ENCODE measurements around the gene ABLIM2. TPM values are rescaled to one million over a fixed set of nuclear protein-coding genes. Genes with fewer than 3 reads are reported as not detected.

ABLIM2 gene
- total and polyA plus RNA-seq, 10 of the 15 experiments (the other 5 are each of a cell fraction or from before 2014, with no cell fraction given) = 0.03 to 0.15 (median 0.05) TPM; not detected in 7

DNA sequence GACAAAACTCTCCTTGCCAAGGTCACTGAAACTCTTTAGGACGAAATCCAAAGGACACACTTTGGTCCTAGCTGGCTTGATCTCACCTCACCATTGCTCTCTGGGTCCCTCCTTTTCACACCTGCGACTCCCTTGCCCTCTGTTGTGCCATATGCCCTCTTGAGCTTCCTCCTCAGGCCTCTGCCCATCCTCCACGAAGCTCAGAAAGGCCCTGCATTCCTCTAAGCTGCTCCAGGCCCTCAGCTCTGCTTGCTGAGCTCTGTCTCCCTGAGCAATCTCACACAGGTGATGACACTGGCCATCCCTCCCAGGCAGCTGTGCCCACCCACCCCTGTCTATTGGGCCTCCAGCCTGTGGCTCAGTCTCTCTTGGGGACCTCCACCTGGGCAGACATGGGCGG lies 208.9 kb downstream of the ABLIM2 start:
- CTCF ChIA-PET = no interaction called here
- Histone ChIP-seq H3K36me3 (ENCODE audit: control insufficient read depth in 2 of 2, insufficient read depth in 2 of 2, low read length in 1 of 2) (no peaks in the 10 kb centered on the region), H3K4me3 (no peak overlapping the region)

GRCh38 chr4:7947927-7948326 lies 210.7 kb downstream of the ABLIM2 start:
- intact Hi-C loops (cut with micrococcal nuclease; ENCODE audit: unreplicated experiment) = no loop called here
- WGBS (ENCODE audit: insufficient coverage, insufficient replicate concordance, low lambda C conversion rate, missing lambda C conversion rate) = 20% methylated on average over 4 of the region's 4 CpGs
- BruUV-seq (replicated peaks) = no TSS peak
- SMC1A ChIA-PET (ENCODE audit: uncharacterized antibody, unreplicated experiment) = no interaction called here
- H3K4me2 ChIP-seq (ENCODE audit: control insufficient read depth, insufficient read depth) = no peak overlapping the region
- peaks cover 2% of the 10 kb centered on the region; the same call in 2 of the 3 replicates for H3K9me3 ChIP-seq (replicated peaks; ENCODE audit: control insufficient read depth, insufficient read depth, low read length)
- in situ Hi-C loops (cut with MboI) = no loop called here
- H3K79me2 ChIP-seq (ENCODE audit: control insufficient read depth, insufficient read depth, low read length) = no peaks in the 10 kb centered on the region
- TF ChIP-seq MXI1 (IDR thresholded peaks at IDR 0.05; ENCODE audit: low read depth, low read length) (no peak), BRCA1 (IDR thresholded peaks at IDR 0.05; ENCODE audit: low read depth, low read length) (no peak), RAD21 (IDR thresholded peaks at IDR 0.05; ENCODE audit: insufficient read depth, low read depth, low read length) (no peak), ATF7 (IDR thresholded peaks at IDR 0.05; ENCODE audit: low read depth) (peak; percentile 32; the same call in 1 of the 2 replicates), SREBF2 (IDR thresholded peaks at IDR 0.05; ENCODE audit: low read length) (no peak)
- TF ChIP-seq, protein P1, sequence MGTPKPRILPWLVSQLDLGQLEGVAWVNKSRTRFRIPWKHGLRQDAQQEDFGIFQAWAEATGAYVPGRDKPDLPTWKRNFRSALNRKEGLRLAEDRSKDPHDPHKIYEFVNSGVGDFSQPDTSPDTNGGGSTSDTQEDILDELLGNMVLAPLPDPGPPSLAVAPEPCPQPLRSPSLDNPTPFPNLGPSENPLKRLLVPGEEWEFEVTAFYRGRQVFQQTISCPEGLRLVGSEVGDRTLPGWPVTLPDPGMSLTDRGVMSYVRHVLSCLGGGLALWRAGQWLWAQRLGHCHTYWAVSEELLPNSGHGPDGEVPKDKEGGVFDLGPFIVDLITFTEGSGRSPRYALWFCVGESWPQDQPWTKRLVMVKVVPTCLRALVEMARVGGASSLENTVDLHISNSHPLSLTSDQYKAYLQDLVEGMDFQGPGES (IDR thresholded peaks at IDR 0.05) = no peak
- TF ChIP-seq, protein P2, sequence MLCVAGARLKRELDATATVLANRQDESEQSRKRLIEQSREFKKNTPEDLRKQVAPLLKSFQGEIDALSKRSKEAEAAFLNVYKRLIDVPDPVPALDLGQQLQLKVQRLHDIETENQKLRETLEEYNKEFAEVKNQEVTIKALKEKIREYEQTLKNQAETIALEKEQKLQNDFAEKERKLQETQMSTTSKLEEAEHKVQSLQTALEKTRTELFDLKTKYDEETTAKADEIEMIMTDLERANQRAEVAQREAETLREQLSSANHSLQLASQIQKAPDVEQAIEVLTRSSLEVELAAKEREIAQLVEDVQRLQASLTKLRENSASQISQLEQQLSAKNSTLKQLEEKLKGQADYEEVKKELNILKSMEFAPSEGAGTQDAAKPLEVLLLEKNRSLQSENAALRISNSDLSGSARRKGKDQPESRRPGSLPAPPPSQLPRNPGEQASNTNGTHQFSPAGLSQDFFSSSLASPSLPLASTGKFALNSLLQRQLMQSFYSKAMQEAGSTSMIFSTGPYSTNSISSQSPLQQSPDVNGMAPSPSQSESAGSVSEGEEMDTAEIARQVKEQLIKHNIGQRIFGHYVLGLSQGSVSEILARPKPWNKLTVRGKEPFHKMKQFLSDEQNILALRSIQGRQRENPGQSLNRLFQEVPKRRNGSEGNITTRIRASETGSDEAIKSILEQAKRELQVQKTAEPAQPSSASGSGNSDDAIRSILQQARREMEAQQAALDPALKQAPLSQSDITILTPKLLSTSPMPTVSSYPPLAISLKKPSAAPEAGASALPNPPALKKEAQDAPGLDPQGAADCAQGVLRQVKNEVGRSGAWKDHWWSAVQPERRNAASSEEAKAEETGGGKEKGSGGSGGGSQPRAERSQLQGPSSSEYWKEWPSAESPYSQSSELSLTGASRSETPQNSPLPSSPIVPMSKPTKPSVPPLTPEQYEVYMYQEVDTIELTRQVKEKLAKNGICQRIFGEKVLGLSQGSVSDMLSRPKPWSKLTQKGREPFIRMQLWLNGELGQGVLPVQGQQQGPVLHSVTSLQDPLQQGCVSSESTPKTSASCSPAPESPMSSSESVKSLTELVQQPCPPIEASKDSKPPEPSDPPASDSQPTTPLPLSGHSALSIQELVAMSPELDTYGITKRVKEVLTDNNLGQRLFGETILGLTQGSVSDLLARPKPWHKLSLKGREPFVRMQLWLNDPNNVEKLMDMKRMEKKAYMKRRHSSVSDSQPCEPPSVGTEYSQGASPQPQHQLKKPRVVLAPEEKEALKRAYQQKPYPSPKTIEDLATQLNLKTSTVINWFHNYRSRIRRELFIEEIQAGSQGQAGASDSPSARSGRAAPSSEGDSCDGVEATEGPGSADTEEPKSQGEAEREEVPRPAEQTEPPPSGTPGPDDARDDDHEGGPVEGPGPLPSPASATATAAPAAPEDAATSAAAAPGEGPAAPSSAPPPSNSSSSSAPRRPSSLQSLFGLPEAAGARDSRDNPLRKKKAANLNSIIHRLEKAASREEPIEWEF (IDR thresholded peaks at IDR 0.05; ENCODE audit: insufficient replicate concordance, low read depth, low read length) = no peak
- no peaks in the 10 kb centered on the region for H3K4me1 ChIP-seq (ENCODE audit: control insufficient read depth, insufficient read depth, low read length)
- H3K27me3 ChIP-seq (replicated peaks in 1 of 2; ENCODE audit: control insufficient read depth in 2 of 2, insufficient read depth in 2 of 2, low read length in 1 of 2) = no peaks in the 10 kb centered on the region
- H4K20me1 ChIP-seq (ENCODE audit: control insufficient read depth, insufficient read depth) = no peaks in the 10 kb centered on the region
- H3K9ac ChIP-seq (ENCODE audit: control insufficient read depth, insufficient read depth, low read length) = no peak overlapping the region
- ATAC-seq (no peak), FAIRE-seq (no peak), DNase-seq (ENCODE audit: low read depth, low spot score) (no peak)
- H3K36me3 ChIP-seq (ENCODE audit: control insufficient read depth in 2 of 2, insufficient read depth in 2 of 2, low read length in 1 of 2) = no peaks in the 10 kb centered on the region
- POLR2A ChIA-PET = no interaction called here
- RAD21 ChIA-PET (ENCODE audit: unreplicated experiment) = no interaction called here
- H3K4me3 ChIP-seq = no peak overlapping the region
- H2AFZ ChIP-seq (ENCODE audit: control insufficient read depth, low read depth, low read length) = no peak overlapping the region
- CTCF ChIA-PET = no interaction called here
- H3K27ac ChIP-seq (ENCODE audit: control insufficient read depth, insufficient read depth) = no peak overlapping the region

More for the DNA sequence above, 208.9 kb downstream of the ABLIM2 start:
- SMC1A ChIA-PET (ENCODE audit: uncharacterized antibody, unreplicated experiment) = no interaction called here
- TF ChIP-seq ZNF622 (IDR thresholded peaks at IDR 0.05) (no peak), TARDBP (IDR thresholded peaks at IDR 0.05; ENCODE audit: borderline replicate concordance) (no peak), BRCA1 (IDR thresholded peaks at IDR 0.05; ENCODE audit: low read depth, low read length) (no peak), EZH2 (IDR thresholded peaks at IDR 0.05; ENCODE audit: borderline replicate concordance, control insufficient read depth, low read depth, low read length) (no peak), TAF1 (IDR thresholded peaks at IDR 0.05; ENCODE audit: borderline replicate concordance, low read depth, low read length) (no peak)
- intact Hi-C loops (cut with micrococcal nuclease; ENCODE audit: unreplicated experiment) (no loop called here), in situ Hi-C loops (cut with MboI) (no loop called here)
- POLR2A ChIA-PET = no interaction called here
- H3K4me1 ChIP-seq (ENCODE audit: control insufficient read depth, insufficient read depth, low read length) = no peaks in the 10 kb centered on the region
- H3K9ac ChIP-seq (ENCODE audit: control insufficient read depth, insufficient read depth, low read length) = no peak overlapping the region
- BruUV-seq (replicated peaks) = no TSS peak
- WGBS (ENCODE audit: insufficient coverage, insufficient replicate concordance, low lambda C conversion rate, missing lambda C conversion rate) = 3% methylated on average over 4 of the region's 4 CpGs
- RAD21 ChIA-PET (ENCODE audit: unreplicated experiment) = no interaction called here
- DNase-seq (ENCODE audit: low read depth, low spot score) (no peak), FAIRE-seq (no peak), ATAC-seq (no peak)
- H3K9me3 ChIP-seq (replicated peaks; ENCODE audit: control insufficient read depth, insufficient read depth, low read length) = peaks cover 2% of the 10 kb centered on the region; the same call in 2 of the 3 replicates
- H2AFZ ChIP-seq (ENCODE audit: control insufficient read depth, low read depth, low read length) = no peak overlapping the region
- no peaks in the 10 kb centered on the region for H4K20me1 ChIP-seq (ENCODE audit: control insufficient read depth, insufficient read depth)
- H3K27me3 ChIP-seq (replicated peaks in 1 of 2; ENCODE audit: control insufficient read depth in 2 of 2, insufficient read depth in 2 of 2, low read length in 1 of 2) = no peaks in the 10 kb centered on the region
- H3K4me2 ChIP-seq (ENCODE audit: control insufficient read depth, insufficient read depth) = no peak overlapping the region
- H3K79me2 ChIP-seq (ENCODE audit: control insufficient read depth, insufficient read depth, low read length) = no peaks in the 10 kb centered on the region
- no peak overlapping the region for H3K27ac ChIP-seq (ENCODE audit: control insufficient read depth, insufficient read depth)
